PC-3 (cell line): ENCODE results near the gene RTBDN. TPM values are rescaled to one million over a fixed set of nuclear protein-coding genes. Genes with fewer than 3 reads are reported as not detected.

Experiments used
- ATAC-seq: fragments of 200-7000 bp; cut with Tn5 transposase; 2 replicates; pipeline ENCODE4 v1.9.1; 2020; ENCODE audit warnings: mild to moderate bottlenecking, moderate library complexity
- BruUV-seq: library from RNA; stranded (reverse); fragments of 400-500 nt; replicated peaks from 2 replicates; lab custom pipeline; 2021; lab: Mats Ljungman, UMichigan
- CTCF ChIA-PET: fragments of 300-600 bp; sonication (Branson Sonifier 250); formaldehyde crosslinking; loops from one replicate; lab custom pipeline; 2022; ENCODE audit warnings: antibody characterized with exemption; lab: Charles Lee
- POLR2A ChIA-PET: fragments of 300-600 bp; sonication (Branson Sonifier 250); formaldehyde crosslinking; loops from one replicate; lab custom pipeline; 2022; ENCODE audit warnings: antibody characterized with exemption; ENCODE audit not compliant: unreplicated experiment; lab: Charles Lee
- DNase-seq: peaks from one replicate; pipeline ENCODE4 v3.0.0-alpha.2; 2015
- H2AFZ ChIP-seq: fragments of 300-600 bp; sonication (generic); 2 replicates; pipeline ENCODE4 v1.6.0; 2016; ENCODE audit warnings: antibody characterized with exemption, low read length
- H3F3A ChIP-seq: fragments of 300-600 bp; sonication (generic); one replicate; pipeline ENCODE4 v1.6.0; 2017; ENCODE audit warnings: antibody characterized with exemption, low read length, control low read depth, mild to moderate bottlenecking; ENCODE audit not compliant: unreplicated experiment
- H3K27ac ChIP-seq: fragments of 300-600 bp; sonication (generic); 2 replicates; pipeline ENCODE4 v1.5.1; 2016; ENCODE audit warnings: mild to moderate bottlenecking, low read length
- H3K27me3 ChIP-seq: fragments of 300-600 bp; sonication (generic); 2 replicates; pipeline ENCODE4 v1.6.1; 2016; ENCODE audit warnings: low read length, mixed read lengths
- H3K36me3 ChIP-seq: fragments of 300-600 bp; sonication (generic); 2 replicates; pipeline ENCODE4 v1.6.1; 2016; ENCODE audit warnings: low read depth, mixed run types, low read length, mixed read lengths
- H3K4me1 ChIP-seq: fragments of 300-600 bp; sonication (generic); 2 replicates; pipeline ENCODE4 v1.5.1; 2016; ENCODE audit warnings: low read length; ENCODE audit not compliant: insufficient read depth
- H3K4me2 ChIP-seq: fragments of 300-600 bp; sonication (generic); 2 replicates; pipeline ENCODE4 v1.6.0; 2016; ENCODE audit warnings: low read length
- H3K4me3 ChIP-seq: fragments of 300-600 bp; sonication (generic); 2 replicates; pipeline ENCODE4 v1.5.1; 2016; ENCODE audit warnings: mild to moderate bottlenecking, low read length, mixed read lengths
- H3K79me2 ChIP-seq: fragments of 300-600 bp; sonication (generic); 2 replicates; pipeline ENCODE4 v1.6.1; 2017; ENCODE audit warnings: low read length, mixed read lengths
- H3K9ac ChIP-seq: fragments of 300-600 bp; sonication (generic); 2 replicates; pipeline ENCODE4 v1.6.0; 2016; ENCODE audit warnings: mild to moderate bottlenecking, low read length
- H3K9me2 ChIP-seq: fragments of 300-600 bp; sonication (generic); replicated peaks from 2 replicates; pipeline ENCODE4 v1.6.1; 2016; ENCODE audit warnings: mixed run types, low read length, mixed read lengths
- H3K9me3 ChIP-seq: fragments of 300-600 bp; sonication (generic); 2 replicates; pipeline ENCODE4 v1.6.1; 2016; ENCODE audit warnings: low read length, mixed read lengths
- H4K20me1 ChIP-seq: fragments of 300-600 bp; sonication (generic); 2 replicates; pipeline ENCODE4 v1.6.1; 2016; ENCODE audit warnings: low read length, mixed read lengths
- CTCF ChIP-seq: fragments of 300-600 bp; sonication (generic); conservative IDR thresholded peaks from 2 replicates; pipeline ENCODE4 v1.5.1; 2017; ENCODE audit warnings: antibody characterized with exemption, low read depth, mild to moderate bottlenecking, low read length
- EZH2 ChIP-seq: fragments of 300-600 bp; sonication (generic); IDR thresholded peaks from one replicate; pipeline ENCODE4 v1.6.1; 2017; ENCODE audit warnings: antibody characterized with exemption, mild to moderate bottlenecking, low read length; ENCODE audit not compliant: unreplicated experiment
- EZH2phosphoT487 ChIP-seq: fragments of 300-600 bp; sonication (generic); IDR thresholded peaks from 2 replicates; pipeline ENCODE4 v1.6.1; 2018; ENCODE audit warnings: mild to moderate bottlenecking, antibody characterized with exemption, low read length, borderline replicate concordance
- intact Hi-C: fragments of 100-400 bp; cut with micrococcal nuclease; formaldehyde crosslinking; loops from 2 replicates; pipeline ENCODE4 v1.9.0; 2023
- total RNA-seq: library from RNA; depleted of rRNA; stranded (reverse); fragments of >200 nt; gene quantifications from 2 replicates; pipeline ENCODE4 v1.2.3, GENCODE V29; 2014

Gene RTBDN
- total RNA-seq, 1 experiment from 2014 or later: 3.7 TPM

- H3K9me2 ChIP-seq: no peaks in the 10 kb centered on the region
- H3K4me1 ChIP-seq: peaks cover 42% of the 10 kb centered on the region
- ChIA-PET CTCF (interaction anchor here (0.8 to 1.1 kb wide), 2 partner anchors 15 to 20 kb away, joined by 4 to 5 read pairs; no protein-coding TSS in a partner anchor), POLR2A (interaction anchor here (0.6 to 1.0 kb wide), 7 partner anchors 27 to 1563 kb away, joined by 3 to 6 read pairs (median 5); partner anchors contain the start of genes PRKCSH, ZNF490 and ZNF791)
- H3K9ac ChIP-seq: peak overlapping the region; percentile 89
- H3K27me3 ChIP-seq: no peaks in the 10 kb centered on the region
- H4K20me1 ChIP-seq: peaks cover 16% of the 10 kb centered on the region
- peak overlapping the region; percentile 92 for H3K4me2 ChIP-seq
- intact Hi-C loops: no loop called here
- BruUV-seq: TSS peak; percentile 58
- no peak for TF ChIP-seq CTCF
- TF ChIP-seq EZH2phosphoT487: no peak
- TF ChIP-seq EZH2: no peak
- H3K36me3 ChIP-seq: no peaks in the 10 kb centered on the region
- ATAC-seq: no peak
- DNase-seq: peak; percentile 19
- no peak overlapping the region; the same call in 1 of the 2 replicates for H2AFZ ChIP-seq
- peak overlapping the region; percentile 90 for H3K4me3 ChIP-seq
- H3K79me2 ChIP-seq: peaks cover 21% of the 10 kb centered on the region
- H3K9me3 ChIP-seq: no peaks in the 10 kb centered on the region
- H3F3A ChIP-seq: peaks cover 12% of the 10 kb centered on the region
- H3K27ac ChIP-seq: peak overlapping the region; percentile 95
Observed at GRCh38 chr19:12792853-12793289, 41.5 kb downstream of the RTBDN start.

- peak overlapping the region; percentile 95 for H3K27ac ChIP-seq
Observed at GRCh38 chr19:12792051-12792852, 42.1 kb downstream of the RTBDN start.

More at GRCh38 chr19:12792051-12792852, 42.1 kb downstream of the RTBDN start:
- H3K9me2 ChIP-seq: no peaks in the 10 kb centered on the region
- H3K79me2 ChIP-seq: peaks cover 21% of the 10 kb centered on the region
- no peaks in the 10 kb centered on the region for H3K9me3 ChIP-seq
- H3K9ac ChIP-seq: peak overlapping the region; percentile 89
- H3K4me1 ChIP-seq: peaks cover 43% of the 10 kb centered on the region
- H3K4me2 ChIP-seq: peak overlapping the region; percentile 92
- TF ChIP-seq CTCF (no peak), EZH2 (no peak), EZH2phosphoT487 (no peak)
- no peak overlapping the region; the same call in 1 of the 2 replicates for H2AFZ ChIP-seq
- no peak for ATAC-seq
- intact Hi-C loops: no loop called here
- POLR2A ChIA-PET: interaction anchor here (0.7 to 1.4 kb wide), 4 partner anchors 14 to 77 kb away, joined by 3 to 11 read pairs (median 6); no protein-coding TSS in a partner anchor
- no peaks in the 10 kb centered on the region for H3K36me3 ChIP-seq
- no peaks in the 10 kb centered on the region for H3K27me3 ChIP-seq
- DNase-seq: peak; percentile 79
- peaks cover 16% of the 10 kb centered on the region for H4K20me1 ChIP-seq
- H3K4me3 ChIP-seq: peak overlapping the region; percentile 90
- TSS peak; percentile 64 for BruUV-seq
- CTCF ChIA-PET: interaction anchor here (0.5 to 1.1 kb wide), 4 partner anchors 14 to 34 kb away, joined by 4 to 8 read pairs (median 5); no protein-coding TSS in a partner anchor
- peaks cover 12% of the 10 kb centered on the region for H3F3A ChIP-seq
